ENCODE measurements around the gene CD81.

CD81 gene

DNA sequence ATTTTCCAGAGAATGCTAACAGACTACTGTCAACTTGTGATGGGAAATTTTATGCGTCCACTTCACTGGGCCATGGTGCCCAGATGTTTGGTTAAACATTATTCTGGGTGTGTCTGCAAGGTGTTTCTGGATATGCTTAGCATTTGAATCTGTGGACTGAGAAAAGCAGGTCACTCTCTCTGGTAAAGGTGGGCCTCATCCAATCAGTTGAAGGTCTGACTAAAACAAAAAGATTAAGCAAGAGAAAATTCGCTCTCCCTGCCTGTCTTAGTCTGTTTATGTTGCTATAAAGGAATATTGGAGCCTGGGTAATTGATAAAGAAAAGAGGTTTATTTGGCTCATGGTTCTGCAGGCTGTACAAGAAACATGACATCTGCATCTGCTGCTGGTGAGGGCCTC, 32.1 kb upstream of the CD81 start:
- Histone ChIP-seq H3K27ac (ENCODE audit: low read depth, low read length) (no peak overlapping the region), H3K4me2 (ENCODE audit: low read depth, low read length, poor library complexity, severe bottlenecking) (no peak overlapping the region), H3K9ac (ENCODE audit: low read length) (no peak overlapping the region), H3K4me3 (ENCODE audit: insufficient read depth, low read length, poor library complexity, severe bottlenecking) (no peak overlapping the region), H3F3A (ENCODE audit: insufficient read depth) (no peaks in the 10 kb centered on the region), H3K27me3 (ENCODE audit: low read length) (0 out of 2 replicates have a peak, but pooled peaks cover 5% of the 10 kb centered on the region), H2AFZ (ENCODE audit: low read depth, low read length, severe bottlenecking) (no peak overlapping the region), H3K9me3 (ENCODE audit: insufficient read depth, low read length) (peaks cover 18% of the 10 kb centered on the region; the same call in 1 of the 2 replicates), H4K20me1 (ENCODE audit: low read depth, low read length) (no peaks in the 10 kb centered on the region), H3K79me2 (ENCODE audit: insufficient read depth, low read length) (no peaks in the 10 kb centered on the region), H3K36me3 (ENCODE audit: low read length) (no peaks in the 10 kb centered on the region), H3K9me2 (replicated peaks; ENCODE audit: insufficient read depth, low read length) (no peaks in the 10 kb centered on the region)
- no peak for TF ChIP-seq EZH2phosphoT487 (conservative IDR thresholded peaks at IDR 0.05; ENCODE audit: low read length)
- TF ChIP-seq, protein P1, sequence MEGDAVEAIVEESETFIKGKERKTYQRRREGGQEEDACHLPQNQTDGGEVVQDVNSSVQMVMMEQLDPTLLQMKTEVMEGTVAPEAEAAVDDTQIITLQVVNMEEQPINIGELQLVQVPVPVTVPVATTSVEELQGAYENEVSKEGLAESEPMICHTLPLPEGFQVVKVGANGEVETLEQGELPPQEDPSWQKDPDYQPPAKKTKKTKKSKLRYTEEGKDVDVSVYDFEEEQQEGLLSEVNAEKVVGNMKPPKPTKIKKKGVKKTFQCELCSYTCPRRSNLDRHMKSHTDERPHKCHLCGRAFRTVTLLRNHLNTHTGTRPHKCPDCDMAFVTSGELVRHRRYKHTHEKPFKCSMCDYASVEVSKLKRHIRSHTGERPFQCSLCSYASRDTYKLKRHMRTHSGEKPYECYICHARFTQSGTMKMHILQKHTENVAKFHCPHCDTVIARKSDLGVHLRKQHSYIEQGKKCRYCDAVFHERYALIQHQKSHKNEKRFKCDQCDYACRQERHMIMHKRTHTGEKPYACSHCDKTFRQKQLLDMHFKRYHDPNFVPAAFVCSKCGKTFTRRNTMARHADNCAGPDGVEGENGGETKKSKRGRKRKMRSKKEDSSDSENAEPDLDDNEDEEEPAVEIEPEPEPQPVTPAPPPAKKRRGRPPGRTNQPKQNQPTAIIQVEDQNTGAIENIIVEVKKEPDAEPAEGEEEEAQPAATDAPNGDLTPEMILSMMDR (IDR thresholded peaks at IDR 0.05; ENCODE audit: insufficient read depth, low read length, poor library complexity, severe bottlenecking): no peak

DNA sequence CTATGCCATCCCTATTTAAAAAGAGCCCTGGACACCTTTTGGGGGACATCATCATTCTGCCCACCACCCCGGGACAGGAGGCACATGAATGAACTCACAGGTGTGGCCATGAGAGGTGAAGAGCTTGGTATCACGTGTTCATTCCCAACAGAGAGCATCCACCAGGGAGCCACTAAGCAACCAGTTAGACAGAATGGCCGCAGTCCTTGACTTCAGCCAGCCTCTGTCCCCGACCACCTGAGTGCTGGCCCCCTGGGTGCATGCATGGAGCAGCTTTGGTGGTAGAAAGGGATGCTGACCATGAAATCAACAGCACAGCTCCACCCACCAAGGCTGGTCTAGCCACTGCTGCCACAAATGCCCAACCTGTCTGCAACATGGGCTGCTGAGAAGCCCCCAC, 31.1 kb upstream of the CD81 start:
- Histone ChIP-seq H3K79me2 (ENCODE audit: insufficient read depth, low read length) (no peaks in the 10 kb centered on the region), H3K9me2 (replicated peaks; ENCODE audit: insufficient read depth, low read length) (no peaks in the 10 kb centered on the region), H3K9me3 (ENCODE audit: insufficient read depth, low read length) (peaks cover 18% of the 10 kb centered on the region; the same call in 1 of the 2 replicates), H4K20me1 (ENCODE audit: low read depth, low read length) (no peaks in the 10 kb centered on the region), H3K27me3 (ENCODE audit: low read length) (0 out of 2 replicates have a peak, but pooled peaks cover 5% of the 10 kb centered on the region), H3K4me2 (ENCODE audit: low read depth, low read length, poor library complexity, severe bottlenecking) (no peak overlapping the region), H3K4me3 (ENCODE audit: insufficient read depth, low read length, poor library complexity, severe bottlenecking) (no peak overlapping the region), H3K9ac (ENCODE audit: low read length) (no peak overlapping the region), H3K27ac (ENCODE audit: low read depth, low read length) (no peak overlapping the region), H3F3A (ENCODE audit: insufficient read depth) (no peaks in the 10 kb centered on the region), H2AFZ (ENCODE audit: low read depth, low read length, severe bottlenecking) (no peak overlapping the region), H3K36me3 (ENCODE audit: low read length) (no peaks in the 10 kb centered on the region)
- TF ChIP-seq EZH2phosphoT487 (conservative IDR thresholded peaks at IDR 0.05; ENCODE audit: low read length): no peak
- TF ChIP-seq, protein P1 (IDR thresholded peaks at IDR 0.05; ENCODE audit: insufficient read depth, low read length, poor library complexity, severe bottlenecking): no peak

DNA sequence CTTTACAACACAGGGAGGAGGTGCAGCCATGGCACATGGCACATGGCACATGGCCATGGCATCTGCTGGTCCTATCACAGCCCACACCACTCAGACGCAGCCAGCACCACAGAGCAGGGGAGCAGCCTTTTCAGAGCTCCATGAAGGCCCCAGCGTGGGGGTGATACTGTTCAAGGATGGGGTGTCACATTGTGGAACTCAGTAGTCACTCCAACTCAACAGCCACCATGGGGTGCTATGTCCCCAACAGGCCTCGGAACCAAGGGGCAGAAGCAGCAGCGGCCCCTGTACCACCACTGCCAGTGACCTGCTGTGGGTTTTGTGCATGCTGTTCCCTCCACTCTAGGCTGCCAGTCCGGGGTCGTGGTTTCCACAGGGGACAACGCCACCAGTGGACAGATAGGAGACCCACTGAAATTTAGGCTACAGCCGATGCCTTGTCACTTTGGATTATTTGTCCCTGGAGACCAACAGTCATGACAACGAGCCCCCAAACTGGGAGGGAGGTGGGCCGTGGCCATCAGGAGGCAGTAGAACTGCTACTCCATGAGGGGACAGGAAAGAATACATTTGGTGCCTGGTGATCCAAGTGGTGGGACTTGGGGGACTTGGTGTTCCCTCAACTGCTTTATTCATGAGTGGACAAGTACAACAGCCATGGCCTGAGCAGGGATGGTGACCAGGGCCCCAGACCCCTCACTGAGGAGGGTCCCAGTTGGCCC, 30.4 kb upstream of the CD81 start:
- Histone ChIP-seq H3K9ac (ENCODE audit: low read length) (no peak overlapping the region), H3K9me2 (replicated peaks; ENCODE audit: insufficient read depth, low read length) (no peaks in the 10 kb centered on the region), H3K79me2 (ENCODE audit: insufficient read depth, low read length) (no peaks in the 10 kb centered on the region), H3K27me3 (ENCODE audit: low read length) (0 out of 2 replicates have a peak, but pooled peaks cover 5% of the 10 kb centered on the region), H3K4me2 (ENCODE audit: low read depth, low read length, poor library complexity, severe bottlenecking) (no peak overlapping the region), H3K36me3 (ENCODE audit: low read length) (no peaks in the 10 kb centered on the region), H3K4me3 (ENCODE audit: insufficient read depth, low read length, poor library complexity, severe bottlenecking) (no peak overlapping the region), H3F3A (ENCODE audit: insufficient read depth) (no peaks in the 10 kb centered on the region), H4K20me1 (ENCODE audit: low read depth, low read length) (no peaks in the 10 kb centered on the region), H3K9me3 (ENCODE audit: insufficient read depth, low read length) (peaks cover 18% of the 10 kb centered on the region; the same call in 1 of the 2 replicates), H2AFZ (ENCODE audit: low read depth, low read length, severe bottlenecking) (no peak overlapping the region), H3K27ac (ENCODE audit: low read depth, low read length) (no peak overlapping the region)
- TF ChIP-seq, protein P1 (IDR thresholded peaks at IDR 0.05; ENCODE audit: insufficient read depth, low read length, poor library complexity, severe bottlenecking): no peak
- no peak for TF ChIP-seq EZH2phosphoT487 (conservative IDR thresholded peaks at IDR 0.05; ENCODE audit: low read length)

All from SU-DHL-6 (cell line).